Panc1 (cell line): Measurements from ENCODE around the gene ATP6V1D.

Experiments used
- POLR2AphosphoS5 ChIP-seq: IDR thresholded peaks from 2 replicates; pipeline ENCODE4 v1.6.1; 2012; ENCODE audit warnings: mild to moderate bottlenecking, low read depth, low read length, moderate library complexity
- SIN3A ChIP-seq: IDR thresholded peaks from 2 replicates; pipeline ENCODE4 v1.6.1; 2012; ENCODE audit warnings: low read depth, mild to moderate bottlenecking, low read length, moderate library complexity, borderline replicate concordance; ENCODE audit not compliant: insufficient read depth
- TF ChIP-seq, protein P1 (sequence below): fragments of 450-650 bp; IDR thresholded peaks from 2 replicates; pipeline ENCODE4 v1.5.1; 2017; ENCODE audit warnings: mild to moderate bottlenecking

DNA sequence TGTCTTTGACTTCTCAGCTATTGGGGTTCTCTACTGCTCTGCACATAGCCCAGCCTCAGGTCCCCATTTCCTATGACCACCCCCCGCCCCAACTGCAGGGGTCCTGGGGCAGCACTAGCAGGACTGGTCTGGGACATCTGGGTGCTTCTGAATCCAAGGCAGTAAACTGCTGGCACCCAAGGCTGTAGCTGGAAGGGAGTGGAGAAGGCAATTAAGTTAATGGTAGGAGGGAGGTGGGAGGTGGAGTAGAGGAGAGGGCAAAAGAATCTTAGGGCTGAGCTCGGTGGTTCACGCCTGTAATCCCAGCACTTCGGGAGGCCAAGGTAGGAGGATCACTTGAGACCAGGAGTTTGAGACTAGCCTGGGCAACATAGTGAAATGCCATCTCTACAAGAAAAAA, 40.8 kb upstream of the ATP6V1D start:
- TF ChIP-seq, protein P1, sequence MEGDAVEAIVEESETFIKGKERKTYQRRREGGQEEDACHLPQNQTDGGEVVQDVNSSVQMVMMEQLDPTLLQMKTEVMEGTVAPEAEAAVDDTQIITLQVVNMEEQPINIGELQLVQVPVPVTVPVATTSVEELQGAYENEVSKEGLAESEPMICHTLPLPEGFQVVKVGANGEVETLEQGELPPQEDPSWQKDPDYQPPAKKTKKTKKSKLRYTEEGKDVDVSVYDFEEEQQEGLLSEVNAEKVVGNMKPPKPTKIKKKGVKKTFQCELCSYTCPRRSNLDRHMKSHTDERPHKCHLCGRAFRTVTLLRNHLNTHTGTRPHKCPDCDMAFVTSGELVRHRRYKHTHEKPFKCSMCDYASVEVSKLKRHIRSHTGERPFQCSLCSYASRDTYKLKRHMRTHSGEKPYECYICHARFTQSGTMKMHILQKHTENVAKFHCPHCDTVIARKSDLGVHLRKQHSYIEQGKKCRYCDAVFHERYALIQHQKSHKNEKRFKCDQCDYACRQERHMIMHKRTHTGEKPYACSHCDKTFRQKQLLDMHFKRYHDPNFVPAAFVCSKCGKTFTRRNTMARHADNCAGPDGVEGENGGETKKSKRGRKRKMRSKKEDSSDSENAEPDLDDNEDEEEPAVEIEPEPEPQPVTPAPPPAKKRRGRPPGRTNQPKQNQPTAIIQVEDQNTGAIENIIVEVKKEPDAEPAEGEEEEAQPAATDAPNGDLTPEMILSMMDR = no peak
- no peak for TF ChIP-seq POLR2AphosphoS5
- TF ChIP-seq SIN3A = no peak
